HepG2 (cell line): ENCODE data around the gene GPN2.

ENCODE experiments used
- EZH2 ChIP-seq: conservative IDR thresholded peaks from 2 replicates; pipeline ENCODE4 v1.6.1; 2012; ENCODE audit warnings: mild to moderate bottlenecking, low read depth, low read length, moderate library complexity
- FOXA1 ChIP-seq, 2 experiments: fragments of 450-650 bp in 1 of 2; sonication (generic) in 1 of 2; formaldehyde crosslinking in 1 of 2; IDR thresholded peaks; 2 replicates each; pipeline versions ENCODE4 v1.4.0 to v1.6.1; 2016 to 2020; ENCODE audit warnings: missing genetic modification reagents in 1 of 2
- HOXD1 ChIP-seq: sonication (generic); formaldehyde crosslinking; IDR thresholded peaks from 2 replicates; pipeline ENCODE4 v1.5.0; 2020; ENCODE audit warnings: missing genetic modification reagents
- POLR2A ChIP-seq, 2 experiments: IDR thresholded peaks; 2 replicates each; pipeline ENCODE4 v1.6.1; 2011; ENCODE audit warnings: low read depth in 2 of 2, low read length in 2 of 2, mild to moderate bottlenecking in 1 of 2, moderate library complexity in 1 of 2; ENCODE audit not compliant: insufficient read depth in 1 of 2
- RAD51 ChIP-seq: fragments of 450-650 bp; IDR thresholded peaks from 2 replicates; pipeline ENCODE4 v1.6.1; 2016; ENCODE audit warnings: borderline replicate concordance
- SUZ12 ChIP-seq: fragments of 150-350 bp; IDR thresholded peaks from 2 replicates; pipeline ENCODE4 v1.6.1; 2014; ENCODE audit warnings: low read depth, low read length
- ZNF274 ChIP-seq: sonication (generic); formaldehyde crosslinking; IDR thresholded peaks from 2 replicates; pipeline ENCODE4 v1.5.1; 2020; ENCODE audit warnings: mild to moderate bottlenecking, missing genetic modification reagents
- ZNF484 ChIP-seq: sonication (generic); formaldehyde crosslinking; IDR thresholded peaks from 2 replicates; pipeline ENCODE4 v1.5.1; 2020; ENCODE audit warnings: mild to moderate bottlenecking, low read depth, missing genetic modification reagents, borderline replicate concordance
- TF ChIP-seq, protein P1 (sequence below), 2 experiments: sonication (generic) in 1 of 2; formaldehyde crosslinking in 1 of 2; IDR thresholded peaks; 2 replicates each; pipeline versions ENCODE4 v1.4.0 to v1.6.1; 2018 to 2020; ENCODE audit warnings: missing genetic modification reagents in 2 of 2, borderline replicate concordance in 1 of 2, low read depth in 1 of 2, mild to moderate bottlenecking in 1 of 2, missing biosample characterization in 1 of 2

DNA sequence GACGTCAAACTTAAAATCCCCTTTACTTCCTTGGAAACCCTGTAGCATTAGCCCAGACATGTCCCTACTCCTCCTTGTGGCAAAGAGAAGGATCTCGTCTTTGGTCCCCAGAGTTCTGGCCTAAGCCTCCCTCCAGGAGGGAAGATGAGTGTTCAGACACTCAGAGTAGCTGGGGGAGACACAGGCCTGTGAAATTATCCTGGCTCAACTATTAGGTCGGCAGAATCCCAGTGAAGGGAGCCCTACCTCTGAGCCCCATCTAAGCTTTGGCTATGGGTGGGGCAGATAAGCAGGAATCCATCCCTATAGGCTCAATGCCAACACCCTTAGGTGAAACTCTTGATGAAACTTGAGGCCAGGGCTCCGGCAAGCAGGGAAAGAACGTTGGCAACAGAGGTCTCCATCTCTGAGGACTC lies 28.8 kb downstream of the GPN2 start:
- TF ChIP-seq, protein P1, sequence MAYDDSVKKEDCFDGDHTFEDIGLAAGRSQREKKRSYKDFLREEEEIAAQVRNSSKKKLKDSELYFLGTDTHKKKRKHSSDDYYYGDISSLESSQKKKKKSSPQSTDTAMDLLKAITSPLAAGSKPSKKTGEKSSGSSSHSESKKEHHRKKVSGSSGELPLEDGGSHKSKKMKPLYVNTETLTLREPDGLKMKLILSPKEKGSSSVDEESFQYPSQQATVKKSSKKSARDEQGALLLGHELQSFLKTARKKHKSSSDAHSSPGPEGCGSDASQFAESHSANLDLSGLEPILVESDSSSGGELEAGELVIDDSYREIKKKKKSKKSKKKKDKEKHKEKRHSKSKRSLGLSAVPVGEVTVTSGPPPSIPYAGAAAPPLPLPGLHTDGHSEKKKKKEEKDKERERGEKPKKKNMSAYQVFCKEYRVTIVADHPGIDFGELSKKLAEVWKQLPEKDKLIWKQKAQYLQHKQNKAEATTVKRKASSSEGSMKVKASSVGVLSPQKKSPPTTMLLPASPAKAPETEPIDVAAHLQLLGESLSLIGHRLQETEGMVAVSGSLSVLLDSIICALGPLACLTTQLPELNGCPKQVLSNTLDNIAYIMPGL (CRISPR knock-in tag; IDR thresholded peaks at IDR 0.05; ENCODE audit: borderline replicate concordance in 1 of 2, low read depth in 1 of 2), result no peak
- TF ChIP-seq ZNF484 (no peak), SUZ12 (no peak), RAD51 (no peak), POLR2A (IDR thresholded peaks at IDR 0.05; ENCODE audit: insufficient read depth in 1 of 2, low read depth in 2 of 2, low read length in 2 of 2) (no peak), FOXA1 (IDR thresholded peaks at IDR 0.05) (no peak), FOXA1 (CRISPR knock-in tag; IDR thresholded peaks at IDR 0.05) (no peak), ZNF274 (CRISPR knock-in tag) (no peak), EZH2 (no peak), HOXD1 (CRISPR knock-in tag) (no peak)
